Putamen (tissue), 1 donor: ENCODE data around the gene ASIC5.
"Not testable (repeated sequence)": the region's sequence is repeated elsewhere in the genome, so short reads cannot be mapped to it uniquely, and the experiment has no call there.

Source experiments
- DNase-seq: peaks from one replicate; pipeline ENCODE4 v3.0.0-alpha.2; 2016; ENCODE audit warnings: low spot score

Gene ASIC5

GRCh38 chr4:155866177-155866576, at the start of gene ASIC5:
TSS of gene ASIC5 (minus strand) at chr4:155866277. CDS start at chr4:155866226, 51 bp downstream.
- DNase-seq, result no peak

DNA sequence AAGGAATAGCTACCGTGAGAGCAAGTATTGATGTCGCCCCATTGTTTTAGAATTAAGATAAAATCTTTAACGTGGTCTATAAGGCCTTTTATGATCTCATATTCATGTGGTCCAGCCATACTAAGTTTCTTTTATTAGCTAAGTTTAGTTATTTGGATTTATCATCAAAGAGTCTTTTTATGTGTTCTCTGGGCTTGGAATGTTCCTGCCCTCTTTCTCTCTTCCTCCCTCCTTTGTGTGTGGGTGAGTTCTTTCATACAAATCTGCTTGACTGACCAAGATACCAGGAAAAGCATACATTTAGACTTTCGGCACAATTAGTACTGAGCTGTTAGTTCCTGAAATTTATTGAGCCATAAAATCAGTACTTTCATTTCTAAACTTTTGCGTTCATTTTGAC, 48.7 kb upstream of the ASIC5 start:
- DNase-seq, result no peak

DNA sequence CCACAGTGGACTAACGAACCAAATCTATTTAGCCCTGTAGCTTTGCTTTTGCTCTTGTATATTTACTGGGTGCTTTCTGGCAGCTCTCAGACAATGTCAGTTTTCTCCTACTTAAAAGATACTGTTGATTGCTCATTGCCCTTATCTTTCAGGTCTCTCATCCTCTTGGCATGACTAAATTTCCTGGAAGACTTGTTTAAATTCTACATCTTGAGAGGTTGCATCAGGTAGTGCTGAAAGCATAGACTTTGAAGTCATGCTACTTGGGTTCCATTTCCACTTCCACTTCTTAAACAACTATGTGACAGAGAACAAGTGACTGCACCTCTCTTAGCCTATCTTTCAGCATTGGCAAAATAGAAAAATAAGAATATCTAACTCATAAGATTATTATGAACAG, 45.8 kb upstream of the ASIC5 start:
- no peak for DNase-seq

GRCh38 chr4:155909615-155910226, 43.6 kb upstream of the ASIC5 start:
- DNase-seq, result no peak

DNA sequence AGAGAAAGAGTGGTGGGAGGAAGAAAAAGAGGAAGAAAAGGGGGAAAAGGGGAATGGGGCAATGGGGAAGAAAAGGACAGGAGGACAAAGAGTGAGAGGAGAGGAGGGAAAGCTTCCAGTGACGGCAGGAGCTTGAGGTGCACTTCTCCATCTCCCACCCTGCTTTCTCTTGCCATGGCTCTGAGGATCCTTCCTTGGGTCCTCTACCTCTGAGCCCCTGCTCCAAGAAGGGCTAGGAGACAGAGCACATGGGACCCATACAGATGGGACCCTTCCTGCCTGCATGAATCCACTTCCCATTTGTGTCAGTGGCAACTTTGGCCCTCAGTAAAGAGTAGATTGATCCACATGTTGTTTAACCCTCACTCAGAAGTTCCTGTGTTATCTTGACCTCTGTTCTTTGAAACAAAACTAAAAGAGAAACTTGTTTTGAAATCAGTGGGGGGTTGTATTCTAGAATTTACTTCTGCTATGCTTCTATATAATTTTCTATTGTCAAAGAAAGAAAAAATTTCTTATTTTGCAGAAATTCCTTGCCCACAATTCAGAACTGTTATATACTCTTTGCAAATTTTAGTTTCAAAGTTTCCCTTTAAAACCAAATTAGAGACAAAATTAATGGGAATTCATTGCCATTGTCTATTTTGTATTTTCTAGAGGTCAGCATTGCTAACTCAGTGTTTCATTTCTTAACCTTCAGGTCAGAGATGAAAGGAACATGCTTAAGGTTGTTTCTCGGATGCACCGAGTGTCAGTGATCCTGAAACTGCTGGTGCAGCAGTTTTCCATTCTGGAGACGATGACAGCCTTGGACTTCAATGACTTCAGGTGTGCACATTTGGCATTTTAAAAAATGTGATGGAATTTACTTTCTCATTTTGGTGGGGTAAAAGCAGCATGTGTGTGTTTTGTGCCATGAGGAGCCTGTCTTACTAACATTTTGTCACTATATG, 42.4 kb upstream of the ASIC5 start:
- DNase-seq, result no peak

GRCh38 chr4:155907556-155907955, 41.5 kb upstream of the ASIC5 start:
- DNase-seq, result no peak

- DNase-seq, result peak; percentile 22
Observed at GRCh38 chr4:155906554-155907247, 40.6 kb upstream of the ASIC5 start.

GRCh38 chr4:155904331-155904730, 38.3 kb upstream of the ASIC5 start:
- no peak for DNase-seq

DNA sequence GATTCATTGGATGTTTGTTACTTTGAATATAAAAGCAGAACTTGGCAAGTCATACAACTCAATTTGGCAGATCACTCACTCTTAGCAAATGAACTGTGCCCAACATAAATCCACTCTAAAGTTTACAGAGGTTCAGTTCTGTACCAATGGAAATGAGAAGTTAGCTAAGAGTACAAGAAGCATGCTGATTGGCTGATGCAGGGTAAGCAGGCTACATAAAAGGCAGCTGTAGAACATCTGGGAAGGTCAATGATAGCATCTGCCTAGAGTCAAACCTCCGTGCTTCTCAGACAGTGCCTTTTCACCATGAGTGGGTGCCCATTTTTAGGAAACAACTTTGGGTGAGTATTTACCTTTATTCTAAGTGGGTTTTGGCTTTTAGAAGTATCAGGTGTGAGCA, 37.4 kb upstream of the ASIC5 start, which contains the start of gene TDO2:
TDO2 (plus strand) TSS at position 244 of the 400 bp plus-strand sequence; CDS start at position 307, 63 bp downstream.
- DNase-seq, result no peak

DNA sequence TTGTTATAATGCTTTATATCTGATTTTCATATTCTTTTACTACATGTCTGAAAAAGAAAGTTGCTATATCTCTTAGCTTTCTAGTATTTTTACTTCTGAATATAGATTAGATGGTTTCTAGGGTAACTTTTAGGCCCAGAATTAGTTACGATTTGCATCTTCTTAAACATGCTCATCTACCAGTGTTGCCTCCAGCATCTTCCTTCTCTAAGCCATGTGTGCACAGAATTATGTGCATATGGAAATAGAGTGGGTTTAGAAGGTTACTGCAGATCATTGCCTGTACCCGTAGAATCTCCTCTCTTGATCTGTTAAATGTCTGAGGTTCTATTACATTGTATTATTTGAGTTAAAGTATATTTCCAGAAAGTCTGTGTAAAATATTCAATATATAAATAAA, 34.9 kb upstream of the ASIC5 start:
- DNase-seq, result no peak

DNA sequence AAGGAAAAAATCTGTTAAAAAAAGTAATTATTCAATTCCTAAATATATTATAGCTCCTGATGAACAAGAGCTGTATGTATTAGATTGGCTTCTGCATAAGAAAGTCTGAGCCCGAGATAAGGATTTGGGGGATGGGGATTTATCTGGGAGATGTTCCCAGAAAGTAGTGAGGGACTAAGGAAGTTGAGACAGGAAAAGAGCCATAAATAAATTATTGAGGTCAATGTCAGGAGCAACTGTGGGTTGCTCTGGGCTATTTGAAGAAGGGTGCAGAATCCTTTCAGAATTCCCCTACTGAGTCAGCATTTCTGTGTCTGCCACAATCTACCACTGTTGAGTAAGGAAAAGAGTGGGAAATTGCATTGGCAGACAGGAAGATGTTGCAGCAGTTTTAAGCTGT, 34.3 kb upstream of the ASIC5 start:
- DNase-seq, result no peak

DNA sequence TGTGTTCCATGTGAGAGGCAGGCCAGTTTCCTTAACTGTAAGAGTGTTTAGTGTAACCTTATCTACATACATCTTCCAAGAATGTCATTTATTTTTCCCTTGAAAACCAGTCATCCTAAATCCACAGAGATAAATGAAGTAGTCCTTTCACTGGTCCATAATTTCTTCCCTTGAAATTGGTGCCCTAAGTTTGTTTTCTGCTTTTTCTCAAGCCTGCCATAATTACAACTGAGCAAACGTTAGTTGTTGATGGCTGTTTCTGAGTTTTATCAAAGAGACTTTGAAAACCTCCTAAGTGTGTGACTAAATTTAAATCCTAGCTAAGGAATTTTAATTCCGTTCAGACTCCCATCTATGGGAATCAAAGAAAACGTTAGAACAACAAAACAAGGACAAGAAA, 33.8 kb upstream of the ASIC5 start:
- DNase-seq, result no peak

DNA sequence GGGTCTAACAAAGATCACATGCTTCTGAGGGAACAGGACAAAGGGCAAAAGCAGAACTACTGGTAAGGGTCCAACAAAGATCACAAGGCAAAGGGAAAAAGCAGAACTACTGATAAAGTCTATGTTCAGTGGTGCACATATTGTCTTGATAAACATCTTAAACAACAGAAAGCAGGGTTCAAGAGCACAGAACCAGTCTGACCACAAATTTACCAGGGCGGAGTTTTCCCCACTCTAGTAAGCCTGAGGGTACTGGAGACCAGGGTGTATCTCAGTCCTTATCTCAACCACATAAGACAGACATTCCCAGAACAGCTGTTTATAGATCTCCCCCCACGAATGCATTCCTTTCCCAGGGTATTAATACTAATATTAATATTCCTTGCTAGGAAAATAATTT, 32.3 kb upstream of the ASIC5 start:
- DNase-seq, result not testable (repeated sequence)

GRCh38 chr4:155891058-155891457, 25.0 kb upstream of the ASIC5 start:
- no peak for DNase-seq

- no peak for DNase-seq
Observed at GRCh38 chr4:155889946-155890345, 23.9 kb upstream of the ASIC5 start.

DNA sequence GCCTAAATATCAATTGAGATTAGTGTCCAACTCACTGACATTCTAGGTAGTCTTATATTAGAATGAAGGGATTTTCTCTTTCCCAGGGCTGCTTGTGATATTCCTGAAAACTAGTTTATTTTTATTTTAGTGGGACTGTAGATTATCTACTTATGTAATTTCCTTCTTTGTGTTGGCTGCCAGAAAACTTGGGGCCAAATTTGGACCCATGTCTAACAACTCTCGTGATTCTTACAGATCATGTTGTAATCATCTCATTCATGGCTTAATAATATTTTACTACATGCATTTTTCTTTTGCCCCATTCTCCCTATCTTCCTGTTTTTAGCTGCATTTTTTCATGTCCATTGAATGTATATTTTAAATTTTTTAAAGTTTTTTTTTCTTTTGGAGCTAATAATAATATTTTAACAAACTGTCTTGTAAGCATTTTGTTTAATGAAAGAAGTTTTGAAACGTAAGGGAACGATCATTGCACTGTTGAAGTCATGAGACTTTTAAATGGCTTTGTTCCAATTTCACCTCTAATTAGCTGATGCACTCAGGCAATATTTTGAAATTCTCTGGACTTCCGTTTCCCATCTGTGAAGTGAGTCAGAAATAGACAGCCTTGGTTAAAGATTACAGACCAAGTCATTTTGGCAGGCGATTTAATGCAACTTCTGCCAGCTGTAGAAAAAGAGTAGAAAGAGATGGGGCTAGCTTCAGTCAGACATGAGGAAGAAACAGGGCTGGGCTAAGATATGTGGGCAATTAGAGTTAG, 23.1 kb upstream of the ASIC5 start:
- DNase-seq, result no peak

GRCh38 chr4:155887847-155888570, 21.9 kb upstream of the ASIC5 start:
- no peak for DNase-seq

- no peak for DNase-seq
Observed at GRCh38 chr4:155887045-155887444, 21.0 kb upstream of the ASIC5 start.

DNA sequence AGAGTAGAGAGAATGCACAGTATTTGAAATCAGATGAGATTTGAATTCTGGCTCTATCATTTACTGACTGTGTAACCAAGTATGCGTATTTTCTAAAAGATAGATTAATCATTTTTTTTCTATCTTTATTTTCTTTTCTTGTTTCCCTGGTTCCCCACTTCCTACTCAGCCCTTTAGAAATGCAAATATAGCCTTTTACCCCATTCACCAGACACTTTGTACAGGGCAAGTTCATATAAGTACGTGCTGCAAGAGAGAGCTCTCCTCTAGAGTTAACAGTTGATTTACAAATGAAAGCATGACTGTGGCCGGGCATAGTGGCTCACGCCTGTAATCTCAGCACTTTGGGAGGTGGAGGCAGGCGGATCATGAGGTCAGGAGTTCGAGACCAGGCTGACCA, 19.6 kb upstream of the ASIC5 start:
- no peak for DNase-seq

- DNase-seq, result no peak
Observed at GRCh38 chr4:155883895-155884294, 17.8 kb upstream of the ASIC5 start.

- DNase-seq, result no peak
Observed at GRCh38 chr4:155881555-155881954, 15.5 kb upstream of the ASIC5 start.
